HepG2 (cell line): ENCODE data around the gene AFF1. TPM values are rescaled to one million over a fixed set of nuclear protein-coding genes. Genes with fewer than 3 reads are reported as not detected.

Experiments
- ATAC-seq: fragments of 200-7000 bp; cut with Tn5 transposase; 3 replicates; pipeline ENCODE4 v1.9.1; 2020; ENCODE audit warnings: mild to moderate bottlenecking, moderate library complexity
- BruUV-seq: library from RNA; stranded (reverse); fragments of 400-500 nt; replicated peaks from 2 replicates; lab custom pipeline; 2021; lab: Mats Ljungman, UMichigan
- CTCF ChIA-PET: fragments of 300-600 bp; formaldehyde crosslinking; extraction: SDS; loops from one replicate; lab custom pipeline; 2021; ENCODE audit warnings: low total read pairs, inconsistent platforms, low intra/inter-chr PET ratio; lab: Yijun Ruan, JAX
- POLR2A ChIA-PET: fragments of 350-600 bp; sonication (Branson Sonifier 250); formaldehyde crosslinking; loops from one replicate; lab custom pipeline; 2020; ENCODE audit warnings: antibody characterized with exemption, inconsistent platforms; lab: Yijun Ruan, JAX
- DNase-seq: peaks from one replicate; pipeline ENCODE4 v3.0.0-alpha.2; 2015; ENCODE audit warnings: low spot score
- FAIRE-seq: peaks from 3 replicates; lab custom pipeline; 2011; peaks lifted over from hg19 to GRCh38; lab: Jason Lieb, UNC
- H2AFZ ChIP-seq: one replicate; pipeline ENCODE4 v1.6.1; 2011; ENCODE audit warnings: low read length, inconsistent platforms
- H3K27ac ChIP-seq: fragments of 300-600 bp; 3 replicates; pipeline ENCODE4 v1.8.0; 2011; ENCODE audit warnings: mixed run types, mild to moderate bottlenecking, mixed read lengths, low read length, inconsistent platforms; ENCODE audit not compliant: insufficient read depth; ENCODE audit errors: extremely low read length
- H3K27me3 ChIP-seq, 2 experiments: fragments of 200-600 bp in 1 of 2; 2 replicates in 1 of 2; 3 replicates in 1 of 2; pipeline versions ENCODE4 v1.6.0 to v1.8.0; 2011; ENCODE audit warnings: low read length in 2 of 2, mild to moderate bottlenecking in 2 of 2, moderate library complexity in 2 of 2, inconsistent platforms in 1 of 2; ENCODE audit not compliant: insufficient read depth in 2 of 2, control insufficient read depth in 1 of 2
- H3K36me3 ChIP-seq, 2 experiments: fragments of 200-600 bp in 1 of 2; replicated peaks in 1 of 2; 2 replicates in 1 of 2; 3 replicates in 1 of 2; pipeline versions ENCODE4 v1.5.1 to v1.8.0; 2011; ENCODE audit warnings: low read length in 2 of 2, inconsistent platforms in 1 of 2; ENCODE audit not compliant: insufficient read depth in 2 of 2, control insufficient read depth in 1 of 2
- H3K4me1 ChIP-seq: 2 replicates; pipeline ENCODE4 v1.5.1; 2012; ENCODE audit warnings: low read length, inconsistent platforms; ENCODE audit not compliant: insufficient read depth
- H3K4me2 ChIP-seq: 2 replicates; pipeline ENCODE4 v1.6.0; 2011; ENCODE audit warnings: low read depth, low read length, inconsistent platforms
- H3K4me3 ChIP-seq, 3 experiments: fragments of 200-600 bp in 1 of 3; sonication (generic), shearing (Covaris generic) in 1 of 3; replicated peaks in 1 of 3; 2 replicates each; pipeline ENCODE4 v1.5.1; 2011 to 2016; ENCODE audit warnings: low read length in 3 of 3, inconsistent platforms in 2 of 3, low read depth in 2 of 3, mild to moderate bottlenecking in 2 of 3, control low read depth in 1 of 3, mixed read lengths in 1 of 3; ENCODE audit not compliant: insufficient read depth in 1 of 3
- H3K79me2 ChIP-seq: one replicate; pipeline ENCODE4 v1.6.1; 2011; ENCODE audit warnings: low read length, inconsistent platforms; ENCODE audit not compliant: insufficient read depth
- H3K9ac ChIP-seq: 2 replicates; pipeline ENCODE4 v1.6.0; 2011; ENCODE audit warnings: mild to moderate bottlenecking, low read depth, low read length, inconsistent platforms; ENCODE audit not compliant: insufficient read depth
- H3K9me3 ChIP-seq: 2 replicates; pipeline ENCODE4 v1.5.1; 2012; ENCODE audit warnings: mild to moderate bottlenecking, low read length
- H4K20me1 ChIP-seq: 2 replicates; pipeline ENCODE4 v1.6.0; 2011; ENCODE audit warnings: inconsistent platforms, mild to moderate bottlenecking, low read length, moderate library complexity; ENCODE audit not compliant: insufficient read depth
- CBFB ChIP-seq: sonication (generic); formaldehyde crosslinking; IDR thresholded peaks from 2 replicates; pipeline ENCODE4 v1.4.0; 2020; ENCODE audit warnings: missing genetic modification reagents
- DZIP1 ChIP-seq: sonication (generic); formaldehyde crosslinking; IDR thresholded peaks from 2 replicates; pipeline ENCODE4 v1.5.0; 2020; ENCODE audit warnings: mild to moderate bottlenecking, missing genetic modification reagents
- FOXJ3 ChIP-seq: sonication (generic); formaldehyde crosslinking; IDR thresholded peaks from 2 replicates; pipeline ENCODE4 v1.4.0; 2020; ENCODE audit warnings: missing genetic modification reagents, mild to moderate bottlenecking, borderline replicate concordance
- HMG20A ChIP-seq: IDR thresholded peaks from 2 replicates; pipeline ENCODE4 v1.6.1; 2016; ENCODE audit warnings: borderline replicate concordance
- HNRNPH1 ChIP-seq: fragments of 200-400 bp; formaldehyde crosslinking; optimal IDR thresholded peaks from 2 replicates; pipeline ENCODE3; 2017; ENCODE audit warnings: mild to moderate bottlenecking, low read depth, low read length
- IKZF5 ChIP-seq: IDR thresholded peaks from 2 replicates; pipeline ENCODE4 v1.6.1; 2018; ENCODE audit warnings: missing genetic modification reagents, mild to moderate bottlenecking, missing compliant biosample characterization
- KLF15 ChIP-seq: sonication (generic); formaldehyde crosslinking; IDR thresholded peaks from 2 replicates; pipeline ENCODE4 v1.8.1; 2023; ENCODE audit warnings: borderline replicate concordance, mild to moderate bottlenecking, inconsistent platforms, missing genetic modification reagents, mixed read lengths
- PCBP2 ChIP-seq: fragments of 200-400 bp; formaldehyde crosslinking; optimal IDR thresholded peaks from 2 replicates; pipeline ENCODE3; 2018; ENCODE audit warnings: low read length, low read depth; ENCODE audit not compliant: poor library complexity, severe bottlenecking
- SCMH1 ChIP-seq: sonication (generic); formaldehyde crosslinking; IDR thresholded peaks from 2 replicates; pipeline ENCODE4 v1.9.0; 2021; ENCODE audit warnings: missing genetic modification reagents, mild to moderate bottlenecking, borderline replicate concordance
- TCF12 ChIP-seq, 2 experiments: fragments of 450-650 bp in 1 of 2; sonication (generic) in 1 of 2; formaldehyde crosslinking in 1 of 2; IDR thresholded peaks; 2 replicates each; pipeline versions ENCODE4 v1.6.1 to v1.8.0; 2017 to 2022; ENCODE audit warnings: antibody characterized with exemption in 1 of 2, mild to moderate bottlenecking in 1 of 2, missing genetic modification reagents in 1 of 2, moderate library complexity in 1 of 2
- ZBTB8A ChIP-seq: sonication (generic); formaldehyde crosslinking; IDR thresholded peaks from 2 replicates; pipeline ENCODE4 v1.4.0; 2020; ENCODE audit warnings: mild to moderate bottlenecking, low read depth, missing genetic modification reagents, borderline replicate concordance
- ZC3H4 ChIP-seq: sonication (generic); formaldehyde crosslinking; IDR thresholded peaks from 2 replicates; pipeline ENCODE4 v1.4.0; 2020; ENCODE audit warnings: missing genetic modification reagents, borderline replicate concordance
- ZFP36L2 ChIP-seq: sonication (generic); formaldehyde crosslinking; IDR thresholded peaks from 2 replicates; pipeline ENCODE4 v1.4.0; 2020; ENCODE audit warnings: missing genetic modification reagents
- ZNF292 ChIP-seq: sonication (generic); formaldehyde crosslinking; IDR thresholded peaks from 2 replicates; pipeline ENCODE4 v1.8.1; 2022; ENCODE audit warnings: mild to moderate bottlenecking, low read depth, missing genetic modification reagents, borderline replicate concordance
- ZNF367 ChIP-seq: sonication (generic); formaldehyde crosslinking; IDR thresholded peaks from 2 replicates; pipeline ENCODE4 v1.4.0; 2020; ENCODE audit warnings: missing genetic modification reagents, borderline replicate concordance
- ZNF501 ChIP-seq: sonication (generic); formaldehyde crosslinking; IDR thresholded peaks from 2 replicates; pipeline ENCODE4 v1.5.1; 2020; ENCODE audit warnings: mild to moderate bottlenecking, moderate library complexity, missing genetic modification reagents
- ZNF672 ChIP-seq: sonication (generic); formaldehyde crosslinking; IDR thresholded peaks from 2 replicates; pipeline ENCODE4 v1.8.1; 2022; ENCODE audit warnings: missing genetic modification reagents
- ZNF788 ChIP-seq: sonication (generic); formaldehyde crosslinking; IDR thresholded peaks from 2 replicates; pipeline ENCODE4 v1.5.0; 2020; ENCODE audit warnings: mild to moderate bottlenecking, missing genetic modification reagents, borderline replicate concordance
- WGBS: methylation state at CpG from one replicate; pipeline ENCODE4 v1.1.6; 2017; ENCODE audit warnings: low lambda C conversion rate; 5-methylcytosine and 5-hydroxymethylcytosine counted together
- in situ Hi-C: cut with HindIII; loops from 2 replicates; pipeline ENCODE4 v1.10.0; 2017; ENCODE audit warnings: low pct_unique_long_range_greater_than_20kb; ENCODE audit not compliant: extremely low pct_ligation_motif_present
- intact Hi-C: fragments of 100-400 bp; cut with micrococcal nuclease; formaldehyde crosslinking; loops from one replicate; pipeline ENCODE4 v1.10.0; 2022; ENCODE audit not compliant: unreplicated experiment
- polyA plus RNA-seq, 8 experiments: library from polyadenylated mRNA; depleted of rRNA in 3 of 8; stranded (reverse) in 7 of 8; unstranded in 1 of 8; fragments of >200 nt; fragmentation: Illumina TruSeq in 4 of 8; extraction: Trizol in 4 of 8; gene quantifications; 2 replicates each; pipeline versions ENCODE4 v1.2.1 to v1.2.3, GENCODE V29; 2011 to 2016; ENCODE audit warnings: low read depth in 4 of 8, missing spikeins in 1 of 8, mixed read lengths in 1 of 8; ENCODE audit not compliant: insufficient read depth in 1 of 8
- total RNA-seq, 5 experiments: library from RNA; depleted of rRNA; stranded (reverse); fragments of >200 nt; fragmentation: Illumina TruSeq; extraction: Trizol; gene quantifications; 2 replicates each; pipeline ENCODE4 v1.2.3, GENCODE V29; 2016; ENCODE audit warnings: low read depth in 1 of 5
- TF ChIP-seq, protein P1 (sequence below): sonication (generic); formaldehyde crosslinking; IDR thresholded peaks from 2 replicates; pipeline ENCODE4 v1.4.0; 2020; ENCODE audit warnings: missing genetic modification reagents, borderline replicate concordance

The AFF1 gene
- total and polyA plus RNA-seq, 2 of the 13 experiments (the other 11 are each of a cell fraction or from before 2014, with no cell fraction given), result 15.5 to 15.9 TPM

GRCh38 chr4:87065021-87065420 lies 130.2 kb downstream of the AFF1 start:
- no peak overlapping the region for H3K4me2 ChIP-seq
- H3K9ac ChIP-seq, result no peak overlapping the region
- intact Hi-C loops (no loop called here), in situ Hi-C loops (no loop called here)
- CTCF ChIA-PET, result no interaction called here
- DNase-seq (no peak), ATAC-seq (no peak), FAIRE-seq (no peak)
- no TSS peak for BruUV-seq
- peaks cover 2% of the 10 kb centered on the region for H3K79me2 ChIP-seq
- no peak overlapping the region for H2AFZ ChIP-seq
- H3K36me3 ChIP-seq, result peaks cover 5 to 24% of the 10 kb centered on the region in 2 experiments; a peak in 3 of 5 replicates
- H3K27me3 ChIP-seq, result no peaks in the 10 kb centered on the region
- H3K27ac ChIP-seq, result no peak overlapping the region
- no peaks in the 10 kb centered on the region; the same call in 1 of the 2 replicates for H4K20me1 ChIP-seq
- no peaks in the 10 kb centered on the region for H3K4me1 ChIP-seq
- WGBS, result 90% methylated on average over 6 of the region's 6 CpGs
- POLR2A ChIA-PET, result no interaction called here
- H3K9me3 ChIP-seq, result no peaks in the 10 kb centered on the region
- no peak overlapping the region for H3K4me3 ChIP-seq
- TF ChIP-seq PCBP2 (no peak), ZNF292 (no peak), ZNF788 (no peak), ZNF367 (CRISPR knock-in tag) (no peak), CBFB (CRISPR knock-in tag) (no peak), TCF12 (IDR thresholded peaks at IDR 0.05) (no peak), TCF12 (CRISPR knock-in tag; IDR thresholded peaks at IDR 0.05) (no peak), ZNF672 (CRISPR knock-in tag) (no peak), HNRNPH1 (no peak), IKZF5 (CRISPR knock-in tag) (no peak), KLF15 (CRISPR knock-in tag) (no peak), DZIP1 (CRISPR knock-in tag) (no peak), SCMH1 (CRISPR knock-in tag) (no peak), HMG20A (CRISPR knock-in tag) (no peak), FOXJ3 (CRISPR knock-in tag) (no peak), ZBTB8A (CRISPR knock-in tag) (no peak), ZNF501 (CRISPR knock-in tag) (no peak), ZC3H4 (no peak), ZFP36L2 (CRISPR knock-in tag) (no peak)
- TF ChIP-seq, protein P1, sequence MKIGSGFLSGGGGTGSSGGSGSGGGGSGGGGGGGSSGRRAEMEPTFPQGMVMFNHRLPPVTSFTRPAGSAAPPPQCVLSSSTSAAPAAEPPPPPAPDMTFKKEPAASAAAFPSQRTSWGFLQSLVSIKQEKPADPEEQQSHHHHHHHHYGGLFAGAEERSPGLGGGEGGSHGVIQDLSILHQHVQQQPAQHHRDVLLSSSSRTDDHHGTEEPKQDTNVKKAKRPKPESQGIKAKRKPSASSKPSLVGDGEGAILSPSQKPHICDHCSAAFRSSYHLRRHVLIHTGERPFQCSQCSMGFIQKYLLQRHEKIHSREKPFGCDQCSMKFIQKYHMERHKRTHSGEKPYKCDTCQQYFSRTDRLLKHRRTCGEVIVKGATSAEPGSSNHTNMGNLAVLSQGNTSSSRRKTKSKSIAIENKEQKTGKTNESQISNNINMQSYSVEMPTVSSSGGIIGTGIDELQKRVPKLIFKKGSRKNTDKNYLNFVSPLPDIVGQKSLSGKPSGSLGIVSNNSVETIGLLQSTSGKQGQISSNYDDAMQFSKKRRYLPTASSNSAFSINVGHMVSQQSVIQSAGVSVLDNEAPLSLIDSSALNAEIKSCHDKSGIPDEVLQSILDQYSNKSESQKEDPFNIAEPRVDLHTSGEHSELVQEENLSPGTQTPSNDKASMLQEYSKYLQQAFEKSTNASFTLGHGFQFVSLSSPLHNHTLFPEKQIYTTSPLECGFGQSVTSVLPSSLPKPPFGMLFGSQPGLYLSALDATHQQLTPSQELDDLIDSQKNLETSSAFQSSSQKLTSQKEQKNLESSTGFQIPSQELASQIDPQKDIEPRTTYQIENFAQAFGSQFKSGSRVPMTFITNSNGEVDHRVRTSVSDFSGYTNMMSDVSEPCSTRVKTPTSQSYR (CRISPR knock-in tag), result no peak
